Esophagus muscularis mucosa (tissue), 4 donors: ENCODE results near the gene NEUROG2. TPM values are rescaled to one million over a fixed set of nuclear protein-coding genes. Genes with fewer than 3 reads are reported as not detected.

ENCODE experiments used
- DNase-seq: peaks from one replicate; pipeline ENCODE4 v3.0.0-alpha.2; 2017; ENCODE audit errors: extremely low spot score
- H3K27ac ChIP-seq, 4 donors: fragments of 200-600 bp; sonication (generic); replicated peaks in 1 of 4; 1 replicate in 3 of 4; 2 replicates in 1 of 4; pipeline ENCODE4 v1.5.1; 2016 to 2019; ENCODE audit warnings: mild to moderate bottlenecking in 1 of 4
- H3K27me3 ChIP-seq, 4 donors: fragments of 200-600 bp; sonication (generic); one replicate each; pipeline versions ENCODE4 v1.5.1 to v1.6.0; 2016 to 2019
- H3K36me3 ChIP-seq, 4 donors: fragments of 200-600 bp; sonication (generic); one replicate each; pipeline ENCODE4 v1.5.1; 2016 to 2019
- H3K4me1 ChIP-seq, 4 donors: fragments of 200-600 bp; sonication (generic); one replicate each; pipeline ENCODE4 v1.5.1; 2016 to 2019
- H3K4me3 ChIP-seq, 4 donors: fragments of 200-600 bp; sonication (generic); 1 replicate in 2 of 4; 2 replicates in 2 of 4; pipeline ENCODE4 v1.5.1; 2016 to 2019; ENCODE audit warnings: mild to moderate bottlenecking in 4 of 4, moderate library complexity in 1 of 4
- H3K9me3 ChIP-seq, 4 donors: fragments of 200-600 bp; sonication (generic); 1 replicate in 3 of 4; 2 replicates in 1 of 4; pipeline ENCODE4 v1.5.1; 2016 to 2019
- CTCF ChIP-seq, 3 experiments: fragments of 200-600 bp in 2 of 3; fragments of 450-650 bp in 1 of 3; sonication (generic) in 2 of 3; IDR thresholded peaks; one replicate each; pipeline ENCODE4 v1.5.1; 2017 to 2019; ENCODE audit warnings: antibody characterized with exemption in 3 of 3, mild to moderate bottlenecking in 2 of 3, moderate library complexity in 1 of 3
- EP300 ChIP-seq: sonication (generic); formaldehyde crosslinking; IDR thresholded peaks from one replicate; pipeline ENCODE4 v1.6.1; 2017; ENCODE audit warnings: antibody characterized with exemption
- POLR2A ChIP-seq: fragments of 450-650 bp; IDR thresholded peaks from one replicate; pipeline ENCODE4 v1.6.1; 2017; ENCODE audit warnings: antibody characterized with exemption, moderate library complexity, mild to moderate bottlenecking, low read depth
- POLR2AphosphoS5 ChIP-seq, 2 donors: sonication (generic); formaldehyde crosslinking; IDR thresholded peaks; one replicate each; pipeline ENCODE4 v1.6.1; 2017; ENCODE audit warnings: antibody characterized with exemption in 2 of 2
- WGBS: methylation state at CpG from one replicate; pipeline ENCODE4 v1.1.5; 2018; 5-methylcytosine and 5-hydroxymethylcytosine counted together
- intact Hi-C: fragments of 100-400 bp; cut with DNase I; formaldehyde crosslinking; loops from one replicate; pipeline ENCODE4 v1.15.1; 2023
- total RNA-seq, 4 donors: library from RNA; depleted of rRNA; stranded (reverse); fragments of >200 nt; gene quantifications; one replicate each; pipeline versions ENCODE4 v1.1.0 to v1.2.1, GENCODE V29; 2016

Gene NEUROG2
- total RNA-seq, result not detected

- intact Hi-C loops, result no loop called here
- TF ChIP-seq EP300, result no peak
- TF ChIP-seq POLR2A, result no peak
- TF ChIP-seq CTCF (IDR thresholded peaks at IDR 0.05), result no peak
- TF ChIP-seq POLR2AphosphoS5 (IDR thresholded peaks at IDR 0.05), result no peak
- Histone ChIP-seq H3K36me3 (no peaks in the 10 kb centered on the region), H3K9me3 (no peaks in the 10 kb centered on the region), H3K27me3 (peaks cover 16 to 100% (median 87%) of the 10 kb centered on the region in 4 donors), H3K4me1 (peaks cover 32 to 61% (median 48%) of the 10 kb centered on the region in 4 donors), H3K27ac (no peak within 1 kb of the TSS), H3K4me3 (peak within 1 kb of the TSS; percentile 54 to 66 (median 58))
- DNase-seq, result no peak
- WGBS, result 3% methylated on average over 15 of the region's 15 CpGs
These were observed at the start of gene NEUROG2 for GRCh38 chr4:112516066-112516470. NEUROG2 (minus strand) TSS chr4:112516180; CDS start chr4:112515475, 705 bp downstream.

- TF ChIP-seq EP300 (no peak), POLR2A (no peak), CTCF (IDR thresholded peaks at IDR 0.05) (no peak), POLR2AphosphoS5 (IDR thresholded peaks at IDR 0.05) (no peak)
- H3K4me1 ChIP-seq, result no peaks in the 10 kb centered on the region
- no peak overlapping the region for H3K27ac ChIP-seq
- no peaks in the 10 kb centered on the region for H3K36me3 ChIP-seq
- intact Hi-C loops, result no loop called here
- H3K27me3 ChIP-seq, result no peaks in the 10 kb centered on the region
- no peak overlapping the region for H3K4me3 ChIP-seq
- 95% methylated on average over 25 of the region's 25 CpGs for WGBS
- DNase-seq, result no peak
- H3K9me3 ChIP-seq, result no peaks in the 10 kb centered on the region
These were observed 48.8 kb upstream of the NEUROG2 start for GRCh38 chr4:112564706-112565270.

- Histone ChIP-seq H3K27ac (no peak overlapping the region), H3K4me1 (no peaks in the 10 kb centered on the region), H3K4me3 (no peak overlapping the region), H3K27me3 (no peaks in the 10 kb centered on the region), H3K9me3 (no peaks in the 10 kb centered on the region), H3K36me3 (no peaks in the 10 kb centered on the region)
- intact Hi-C loops, result no loop called here
- no peak for DNase-seq
- TF ChIP-seq POLR2AphosphoS5 (IDR thresholded peaks at IDR 0.05), result no peak
- no peak for TF ChIP-seq CTCF (IDR thresholded peaks at IDR 0.05)
- no peak for TF ChIP-seq POLR2A
- no peak for TF ChIP-seq EP300
- WGBS, result 84% methylated on average over 4 of the region's 4 CpGs
These were observed 47.6 kb upstream of the NEUROG2 start for GRCh38 chr4:112563431-112564200.

- Histone ChIP-seq H3K27ac (no peak overlapping the region), H3K9me3 (no peaks in the 10 kb centered on the region), H3K36me3 (peaks cover 0 to 6% (median 0%) of the 10 kb centered on the region in 4 donors), H3K4me1 (no peaks in the 10 kb centered on the region), H3K4me3 (no peak overlapping the region), H3K27me3 (no peaks in the 10 kb centered on the region)
- intact Hi-C loops, result no loop called here
- 98% methylated on average over 2 of the region's 2 CpGs for WGBS
- TF ChIP-seq POLR2AphosphoS5 (IDR thresholded peaks at IDR 0.05), result no peak
- TF ChIP-seq POLR2A, result no peak
- no peak for TF ChIP-seq EP300
- TF ChIP-seq CTCF (IDR thresholded peaks at IDR 0.05), result no peak
- DNase-seq, result no peak
These were observed 46.4 kb upstream of the NEUROG2 start for GRCh38 chr4:112562254-112562879.
